SIG-M5 treated with dmso at 0.1 percent for 504 hours (cell line): Measurements from ENCODE around the gene GPR61.

Experiments used
- DNase-seq: peaks from one replicate; lab custom pipeline; 2025; ENCODE audit not compliant: unreplicated experiment; lab: John Stamatoyannopoulos, UW

The GPR61 gene

GRCh38 chr1:109508873-109509175 lies 30.8 kb upstream of the GPR61 start:
- no peak for DNase-seq

GRCh38 chr1:109509176-109510134 lies 30.2 kb upstream of the GPR61 start, which contains the start of gene AMIGO1:
TSS of gene AMIGO1 (minus strand) at chr1:109509727. CDS start at chr1:109508912, 815 bp downstream.
- peak; percentile 39 for DNase-seq

- DNase-seq: no peak
These were observed 26.5 kb upstream of the GPR61 start for GRCh38 chr1:109513110-109513710.

GRCh38 chr1:109514846-109515245 lies 24.8 kb upstream of the GPR61 start:
- DNase-seq: no peak

GRCh38 chr1:109516872-109517271 lies 22.8 kb upstream of the GPR61 start:
- DNase-seq: no peak

- DNase-seq: no peak
These were observed 22.3 kb upstream of the GPR61 start for GRCh38 chr1:109517337-109517736.

- no peak for DNase-seq
These were observed 18.4 kb upstream of the GPR61 start for GRCh38 chr1:109521002-109521951.

GRCh38 chr1:109522026-109522425 lies 17.6 kb upstream of the GPR61 start:
- no peak for DNase-seq

GRCh38 chr1:109523706-109524105 lies 16.0 kb upstream of the GPR61 start:
- DNase-seq: no peak

- DNase-seq: no peak
These were observed 12.4 kb upstream of the GPR61 start for GRCh38 chr1:109527098-109527811.

GRCh38 chr1:109527846-109528695 lies 11.6 kb upstream of the GPR61 start:
- DNase-seq: no peak

GRCh38 chr1:109528712-109529111 lies 11.0 kb upstream of the GPR61 start:
- no peak for DNase-seq

- no peak for DNase-seq
These were observed 9.7 kb upstream of the GPR61 start for GRCh38 chr1:109529881-109530456.

GRCh38 chr1:109530457-109531087 lies 9.1 kb upstream of the GPR61 start:
- no peak for DNase-seq

GRCh38 chr1:109531380-109531779 lies 8.3 kb upstream of the GPR61 start:
- DNase-seq: no peak

- no peak for DNase-seq
These were observed 7.8 kb upstream of the GPR61 start for GRCh38 chr1:109531826-109532364.

- DNase-seq: peak; percentile 81
These were observed 7.1 kb upstream of the GPR61 start for GRCh38 chr1:109532365-109533136.

GRCh38 chr1:109534307-109534858 lies 5.3 kb upstream of the GPR61 start:
- no peak for DNase-seq
